Gastrocnemius medialis (tissue), 4 donors: Measurements from ENCODE around the gene LGALS7B.

Experiments used
- POLR2A ChIP-seq, 2 donors: fragments of 450-650 bp; IDR thresholded peaks; one replicate each; pipeline ENCODE4 v1.6.1; 2017; ENCODE audit warnings: antibody characterized with exemption in 2 of 2, mild to moderate bottlenecking in 2 of 2, moderate library complexity in 2 of 2
- TF ChIP-seq, protein P1 (sequence below), 5 experiments: fragments of 450-650 bp in 3 of 5; fragments of 200-600 bp in 2 of 5; sonication (generic) in 2 of 5; IDR thresholded peaks in 4 of 5; conservative IDR thresholded peaks in 1 of 5; 1 replicate in 4 of 5; 2 replicates in 1 of 5; pipeline ENCODE4 v1.5.1; 2016 to 2019; ENCODE audit warnings: antibody characterized with exemption in 5 of 5, mild to moderate bottlenecking in 3 of 5, moderate library complexity in 3 of 5

DNA sequence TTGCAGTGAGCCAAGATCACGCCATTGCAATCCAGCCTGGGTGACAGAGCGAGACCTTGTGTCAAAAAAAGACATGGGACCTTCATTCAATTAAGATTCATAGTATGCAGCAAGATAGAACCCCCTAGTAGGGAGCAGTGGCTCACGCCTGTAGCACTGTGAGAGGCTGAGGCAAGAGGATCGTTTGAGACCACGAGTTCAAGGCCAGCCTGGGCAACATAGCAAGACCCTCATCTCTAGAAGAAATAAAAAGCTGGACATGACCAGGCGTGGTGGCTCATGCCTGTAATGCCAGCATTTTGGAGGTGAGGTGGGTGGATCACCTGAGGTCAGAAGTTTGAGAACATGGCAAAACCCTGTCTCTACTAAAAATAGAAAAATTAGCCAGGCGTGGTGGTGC is 8.6 kb upstream of the LGALS7B start:
- TF ChIP-seq, protein P1, sequence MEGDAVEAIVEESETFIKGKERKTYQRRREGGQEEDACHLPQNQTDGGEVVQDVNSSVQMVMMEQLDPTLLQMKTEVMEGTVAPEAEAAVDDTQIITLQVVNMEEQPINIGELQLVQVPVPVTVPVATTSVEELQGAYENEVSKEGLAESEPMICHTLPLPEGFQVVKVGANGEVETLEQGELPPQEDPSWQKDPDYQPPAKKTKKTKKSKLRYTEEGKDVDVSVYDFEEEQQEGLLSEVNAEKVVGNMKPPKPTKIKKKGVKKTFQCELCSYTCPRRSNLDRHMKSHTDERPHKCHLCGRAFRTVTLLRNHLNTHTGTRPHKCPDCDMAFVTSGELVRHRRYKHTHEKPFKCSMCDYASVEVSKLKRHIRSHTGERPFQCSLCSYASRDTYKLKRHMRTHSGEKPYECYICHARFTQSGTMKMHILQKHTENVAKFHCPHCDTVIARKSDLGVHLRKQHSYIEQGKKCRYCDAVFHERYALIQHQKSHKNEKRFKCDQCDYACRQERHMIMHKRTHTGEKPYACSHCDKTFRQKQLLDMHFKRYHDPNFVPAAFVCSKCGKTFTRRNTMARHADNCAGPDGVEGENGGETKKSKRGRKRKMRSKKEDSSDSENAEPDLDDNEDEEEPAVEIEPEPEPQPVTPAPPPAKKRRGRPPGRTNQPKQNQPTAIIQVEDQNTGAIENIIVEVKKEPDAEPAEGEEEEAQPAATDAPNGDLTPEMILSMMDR (IDR thresholded peaks at IDR 0.05 in 4 of 5, conservative IDR thresholded peaks at IDR 0.05 in 1 of 5): no peak
- no peak for TF ChIP-seq POLR2A (IDR thresholded peaks at IDR 0.05)
